Hepatocyte (in vitro differentiated cells): ENCODE measurements around the gene TRRAP.

ENCODE experiments used
- EZH2 ChIP-seq: fragments of 200-600 bp; sonication (generic); IDR thresholded peaks from 2 replicates; pipeline ENCODE4 v1.6.1; 2016; ENCODE audit warnings: antibody characterized with exemption, mild to moderate bottlenecking, borderline replicate concordance
- TF ChIP-seq, protein P1 (sequence below): fragments of 200-600 bp; sonication (generic); IDR thresholded peaks from 2 replicates; pipeline ENCODE4 v1.5.1; 2016; ENCODE audit warnings: antibody characterized with exemption, mild to moderate bottlenecking; ENCODE audit not compliant: poor library complexity

DNA sequence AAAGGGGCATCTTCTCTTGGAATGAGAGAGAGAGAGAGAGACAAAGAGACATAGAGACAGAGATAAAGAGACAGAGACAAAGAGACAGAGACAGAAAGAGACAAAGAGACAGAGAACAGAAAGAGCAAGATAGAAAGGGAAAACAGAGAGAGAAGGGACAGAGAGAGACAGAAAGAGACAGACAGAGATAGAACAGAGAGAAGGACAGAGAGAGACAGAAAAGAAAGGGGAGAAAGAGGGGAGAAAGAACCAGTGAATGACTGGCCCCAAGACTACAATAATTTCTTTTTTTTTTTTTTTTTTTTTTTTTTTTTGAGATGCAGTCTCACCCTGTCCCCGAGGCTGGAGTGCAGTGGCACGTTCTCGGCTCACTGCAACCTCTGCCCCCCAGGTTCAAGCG, 16.1 kb upstream of the TRRAP start:
- TF ChIP-seq, protein P1, sequence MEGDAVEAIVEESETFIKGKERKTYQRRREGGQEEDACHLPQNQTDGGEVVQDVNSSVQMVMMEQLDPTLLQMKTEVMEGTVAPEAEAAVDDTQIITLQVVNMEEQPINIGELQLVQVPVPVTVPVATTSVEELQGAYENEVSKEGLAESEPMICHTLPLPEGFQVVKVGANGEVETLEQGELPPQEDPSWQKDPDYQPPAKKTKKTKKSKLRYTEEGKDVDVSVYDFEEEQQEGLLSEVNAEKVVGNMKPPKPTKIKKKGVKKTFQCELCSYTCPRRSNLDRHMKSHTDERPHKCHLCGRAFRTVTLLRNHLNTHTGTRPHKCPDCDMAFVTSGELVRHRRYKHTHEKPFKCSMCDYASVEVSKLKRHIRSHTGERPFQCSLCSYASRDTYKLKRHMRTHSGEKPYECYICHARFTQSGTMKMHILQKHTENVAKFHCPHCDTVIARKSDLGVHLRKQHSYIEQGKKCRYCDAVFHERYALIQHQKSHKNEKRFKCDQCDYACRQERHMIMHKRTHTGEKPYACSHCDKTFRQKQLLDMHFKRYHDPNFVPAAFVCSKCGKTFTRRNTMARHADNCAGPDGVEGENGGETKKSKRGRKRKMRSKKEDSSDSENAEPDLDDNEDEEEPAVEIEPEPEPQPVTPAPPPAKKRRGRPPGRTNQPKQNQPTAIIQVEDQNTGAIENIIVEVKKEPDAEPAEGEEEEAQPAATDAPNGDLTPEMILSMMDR, result no peak
- no peak for TF ChIP-seq EZH2
